GM19025 (cell line): ENCODE results near the gene RIPOR3.

ENCODE experiments used
- ATAC-seq: cut with Tn5 transposase; IDR thresholded peaks from one replicate; pipeline ENCODE4 v1.9.1; 2021; ENCODE audit warnings: mild to moderate bottlenecking, low read depth, moderate library complexity; ENCODE audit not compliant: unreplicated experiment

The RIPOR3 gene

DNA sequence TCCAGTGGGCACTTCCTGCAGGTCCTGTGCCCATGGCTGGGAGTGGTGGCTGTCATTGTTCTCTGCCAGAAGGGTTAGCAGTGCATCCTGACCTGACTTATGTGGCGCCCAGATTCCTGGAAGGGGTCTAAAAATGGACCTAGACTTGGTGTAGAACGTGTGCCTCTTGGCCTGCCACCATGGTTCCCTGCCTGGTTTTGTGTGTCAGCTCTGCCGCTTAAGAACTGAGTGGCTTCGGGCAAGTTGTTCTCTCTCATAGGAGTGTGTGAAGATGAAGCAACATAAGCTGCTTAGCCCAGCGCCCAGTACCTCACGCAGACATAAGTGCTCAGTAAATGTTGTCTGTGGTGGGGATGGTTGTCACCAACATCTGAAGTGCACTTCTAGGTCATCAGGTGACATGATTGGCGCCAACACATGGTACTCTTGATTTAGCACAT lies 129.1 kb downstream of the RIPOR3 start:
- no peak for ATAC-seq

DNA sequence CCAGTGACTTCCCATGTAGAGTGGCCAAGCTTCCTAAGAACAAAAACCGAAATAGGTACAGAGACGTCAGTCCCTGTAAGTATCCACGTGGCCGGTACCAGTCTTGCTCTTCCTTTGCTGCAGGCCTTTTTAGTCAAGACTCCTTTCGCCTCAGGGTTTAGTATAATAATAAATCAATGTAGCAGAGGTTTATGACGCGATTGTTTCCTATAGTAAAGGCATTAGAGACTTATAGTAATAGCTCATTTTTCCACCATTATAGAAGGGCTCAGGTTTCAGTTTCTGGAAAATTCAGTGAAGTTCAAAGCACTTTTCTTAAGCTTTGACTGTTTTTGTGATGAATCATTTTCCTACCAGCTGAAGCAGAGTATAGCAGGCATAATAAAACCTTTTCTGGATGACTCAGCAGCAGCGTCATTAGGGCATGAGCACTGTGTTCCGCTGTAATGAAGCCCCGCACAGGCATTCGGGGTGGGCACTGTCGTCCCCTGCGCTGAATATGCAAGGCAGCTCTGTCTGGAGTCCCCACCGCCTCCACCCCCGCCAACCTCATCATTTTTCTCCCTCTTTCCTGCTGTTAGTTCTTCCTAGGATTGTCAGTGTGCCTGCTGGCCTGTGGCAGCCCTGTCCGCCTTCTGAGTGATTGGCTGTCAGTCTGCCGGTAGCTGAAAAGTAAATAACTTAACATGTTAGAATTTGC lies 129.8 kb downstream of the RIPOR3 start:
- ATAC-seq = peak; percentile 61

DNA sequence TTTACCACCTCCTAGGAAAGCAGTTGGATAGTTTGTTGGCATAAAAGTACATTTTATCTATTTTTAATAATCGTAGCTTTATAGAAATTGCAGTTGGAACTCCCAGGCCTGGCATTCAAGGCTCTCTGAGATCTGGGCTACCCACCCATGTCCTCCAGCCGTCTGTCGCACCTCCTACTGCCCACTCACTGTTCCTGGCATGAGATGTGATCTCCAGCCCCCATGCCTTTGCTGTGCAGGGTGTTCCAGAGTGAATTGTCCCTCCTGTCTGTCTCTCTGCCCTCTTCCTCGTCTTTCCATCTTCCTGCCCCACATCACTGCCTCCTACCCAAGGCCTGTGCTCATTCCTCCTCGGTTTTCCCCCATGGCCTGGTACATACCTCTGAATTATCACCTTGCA lies 130.5 kb downstream of the RIPOR3 start:
- no peak for ATAC-seq

DNA sequence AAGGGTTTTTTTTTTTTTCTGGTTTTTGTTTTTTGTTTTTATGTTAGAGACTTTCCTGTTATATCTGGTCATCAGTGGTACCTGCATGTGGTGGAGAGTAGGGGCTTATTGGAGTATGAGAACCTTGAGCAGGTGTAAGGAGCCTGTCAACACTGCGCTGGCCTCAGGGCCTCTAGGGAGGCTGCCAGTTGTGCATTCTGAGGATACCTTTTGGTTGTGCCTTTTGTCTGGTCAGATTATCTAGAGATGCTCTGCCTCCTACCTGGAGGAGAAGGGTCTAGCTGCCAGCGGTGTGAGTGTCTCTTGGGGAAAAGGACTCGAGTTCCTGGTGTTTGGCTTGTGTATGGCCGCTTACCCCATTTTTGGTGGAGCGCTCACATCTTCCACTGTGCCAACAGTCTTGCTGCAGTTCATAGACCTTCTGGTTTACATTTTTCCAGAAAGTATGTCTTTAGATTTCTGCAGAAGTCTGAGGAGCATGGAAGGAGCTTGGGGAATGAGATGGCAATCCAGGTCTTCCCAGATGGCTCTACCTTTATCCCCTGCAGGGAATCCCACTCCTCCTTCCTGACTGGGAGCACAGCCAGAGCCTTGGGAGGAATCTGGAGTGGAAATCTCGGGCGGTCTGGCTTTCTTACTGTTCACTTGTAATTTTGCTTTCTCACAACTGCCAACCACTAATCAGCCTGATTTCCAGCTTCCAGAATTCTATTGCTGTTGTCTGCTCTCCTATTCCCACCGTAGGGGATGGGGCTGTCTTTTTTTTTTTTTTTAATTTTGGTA lies 131.3 kb downstream of the RIPOR3 start:
- no peak for ATAC-seq

DNA sequence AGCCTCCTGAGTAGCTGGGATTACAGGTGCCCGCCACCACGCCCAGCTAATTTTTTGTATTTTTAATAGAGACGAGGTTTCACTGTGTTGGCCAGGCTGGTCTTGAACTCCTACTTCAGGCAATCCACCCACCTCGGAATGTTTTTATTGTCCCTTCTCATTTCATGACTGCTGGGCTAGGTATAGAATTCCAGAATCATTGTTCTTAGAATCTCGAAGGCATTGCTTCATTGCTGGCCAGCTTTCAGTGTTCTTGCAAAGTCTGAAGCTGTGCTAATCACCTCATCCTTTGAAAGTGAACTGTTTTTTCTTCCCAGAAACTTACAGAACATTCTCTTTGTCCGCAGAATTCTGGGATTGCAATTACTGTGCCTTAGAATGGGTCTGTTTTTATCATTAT lies 132.2 kb downstream of the RIPOR3 start:
- ATAC-seq = no peak

DNA sequence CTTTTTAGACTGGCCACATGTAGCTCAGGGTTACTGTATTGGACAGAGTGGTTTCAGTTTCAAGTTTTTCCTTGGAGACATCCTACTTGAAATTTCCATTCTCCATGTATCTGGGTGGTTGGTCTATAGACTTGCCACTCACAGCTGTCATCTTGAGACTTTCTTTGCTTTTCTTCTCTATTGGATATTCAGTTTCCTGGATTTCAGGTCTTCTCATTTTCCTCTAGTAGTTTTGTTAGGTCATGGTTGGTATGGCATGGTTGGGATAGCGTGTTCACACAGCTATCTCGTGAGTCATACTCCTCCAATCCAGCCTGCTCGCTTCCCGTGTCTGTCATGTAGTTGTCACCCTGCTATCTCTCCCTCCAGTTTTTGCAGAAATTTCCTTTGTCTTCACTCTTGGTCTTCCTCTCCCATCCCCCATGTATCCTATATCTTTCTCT lies 132.8 kb downstream of the RIPOR3 start:
- no peak for ATAC-seq

DNA sequence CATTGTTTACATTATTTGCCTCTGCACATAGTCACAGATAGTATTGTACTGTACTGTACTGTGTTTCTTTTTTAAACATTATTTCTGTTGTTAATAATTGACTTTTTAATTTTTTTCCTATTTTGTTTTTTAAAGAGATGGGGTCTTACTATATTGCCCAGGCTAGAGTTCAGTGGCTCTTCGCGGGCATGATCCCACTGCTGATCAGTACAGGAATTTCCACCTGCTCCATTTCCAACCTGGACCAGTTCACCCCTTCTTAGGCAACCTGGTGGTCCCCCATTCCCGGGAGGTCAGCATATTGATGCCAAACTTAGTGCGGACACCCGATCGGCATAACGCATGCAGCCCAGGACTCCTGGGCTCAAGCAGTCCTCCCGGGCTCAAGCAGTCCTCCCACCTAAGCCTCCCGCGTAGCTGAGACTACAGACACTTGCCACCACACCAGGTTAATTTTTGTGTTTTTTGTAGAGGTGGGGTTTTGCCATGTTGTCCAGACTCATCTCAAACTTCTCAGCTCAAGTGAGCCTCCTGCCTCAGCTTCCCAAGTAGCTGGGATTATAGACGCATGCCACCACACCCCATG lies 133.7 kb downstream of the RIPOR3 start:
- no peak for ATAC-seq

DNA sequence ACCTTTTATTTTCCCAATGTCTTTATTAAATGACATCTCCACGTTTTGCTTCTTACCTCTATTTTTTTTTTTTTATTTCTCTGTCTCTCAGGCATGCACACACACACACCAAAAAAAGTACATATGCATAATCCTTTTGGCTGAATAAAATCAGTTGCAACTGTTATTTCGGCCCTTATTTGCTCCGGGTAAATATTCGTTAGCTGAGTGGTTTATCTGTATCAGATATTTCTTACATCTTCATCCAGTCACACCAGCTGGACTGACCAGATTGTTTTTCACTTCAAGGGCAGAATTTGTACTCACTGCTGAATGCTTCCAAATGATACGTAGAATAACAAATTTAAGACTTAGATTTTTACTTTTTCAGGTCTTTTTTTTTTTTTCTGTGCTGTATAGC lies 135.7 kb downstream of the RIPOR3 start:
- no peak for ATAC-seq

DNA sequence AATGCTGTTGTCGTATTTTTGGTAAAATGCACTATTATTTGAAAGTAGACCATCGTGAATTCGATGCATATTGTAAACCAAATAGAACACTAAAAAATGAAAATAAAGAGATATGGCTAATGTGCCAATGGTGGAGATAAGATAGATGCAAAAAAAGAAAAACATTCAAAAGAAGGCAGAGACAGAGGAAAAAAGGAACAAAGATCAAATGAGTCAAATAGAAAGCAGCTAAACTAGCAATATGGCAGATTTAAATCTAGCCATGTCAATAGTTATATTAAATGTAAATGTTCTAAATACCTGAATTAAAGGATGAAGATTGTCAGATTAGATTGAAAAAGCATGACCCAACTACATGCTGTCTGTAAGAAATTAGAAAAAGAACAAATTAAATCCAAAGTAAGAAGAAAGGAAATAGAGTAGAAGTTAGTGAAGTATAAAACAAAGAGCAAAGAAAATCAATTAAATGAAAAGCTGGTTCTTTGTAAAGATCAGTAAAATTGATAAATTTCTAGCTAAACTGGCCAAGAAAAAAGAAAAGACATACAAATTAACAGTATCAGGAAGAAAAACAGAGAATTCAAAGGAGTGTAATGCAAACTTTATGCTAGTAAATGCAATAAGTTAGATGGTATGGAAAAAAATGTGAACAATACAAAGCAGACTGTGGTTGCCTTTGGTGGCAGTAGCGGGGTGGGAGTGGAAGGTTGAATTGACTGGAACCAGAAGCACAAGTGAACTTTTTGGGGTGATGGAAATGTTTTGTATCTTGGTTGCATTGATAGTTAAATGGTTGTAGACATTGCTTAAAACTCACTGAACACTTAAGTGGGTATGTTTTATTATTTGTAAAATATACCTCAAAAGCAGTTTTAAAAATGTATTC lies 136.4 kb downstream of the RIPOR3 start:
- ATAC-seq = no peak

DNA sequence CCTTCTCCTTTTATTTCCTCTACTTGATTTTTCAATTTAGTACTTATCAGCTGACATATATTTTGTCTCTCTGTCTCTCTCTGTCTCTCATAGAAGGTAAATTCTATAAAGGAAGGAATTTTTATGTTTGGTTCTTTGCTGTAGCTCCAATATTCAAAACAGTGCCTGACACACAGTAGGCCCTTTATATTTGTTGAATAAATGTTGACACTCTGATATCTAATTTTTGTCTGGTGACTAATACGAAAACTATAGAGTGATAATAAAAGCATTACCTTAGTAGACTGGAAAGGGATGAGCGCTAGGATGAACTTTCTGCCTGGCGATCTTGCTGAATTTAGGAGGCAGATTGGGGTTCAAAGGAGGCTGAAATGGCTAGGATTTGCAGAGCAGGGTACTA lies 138.4 kb downstream of the RIPOR3 start:
- ATAC-seq = no peak

DNA sequence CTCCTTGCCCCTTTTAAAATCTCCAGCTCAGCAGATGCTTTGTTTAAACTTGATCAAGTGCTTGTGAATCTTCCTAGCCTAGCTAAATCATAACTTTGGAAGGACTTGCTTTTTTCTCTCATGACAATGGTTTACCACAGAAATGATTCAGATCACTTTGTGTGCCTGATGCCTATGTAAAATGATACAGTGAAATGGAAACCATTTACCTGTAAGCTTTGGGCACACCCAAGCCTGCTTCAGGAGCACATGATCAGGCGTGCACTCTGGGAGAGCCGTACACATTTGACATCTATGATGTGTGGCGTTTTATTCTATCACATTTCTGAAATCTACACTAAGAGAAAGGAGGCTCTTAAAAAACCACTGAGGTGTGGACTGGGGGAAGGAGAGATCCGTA lies 140.1 kb downstream of the RIPOR3 start:
- no peak for ATAC-seq

DNA sequence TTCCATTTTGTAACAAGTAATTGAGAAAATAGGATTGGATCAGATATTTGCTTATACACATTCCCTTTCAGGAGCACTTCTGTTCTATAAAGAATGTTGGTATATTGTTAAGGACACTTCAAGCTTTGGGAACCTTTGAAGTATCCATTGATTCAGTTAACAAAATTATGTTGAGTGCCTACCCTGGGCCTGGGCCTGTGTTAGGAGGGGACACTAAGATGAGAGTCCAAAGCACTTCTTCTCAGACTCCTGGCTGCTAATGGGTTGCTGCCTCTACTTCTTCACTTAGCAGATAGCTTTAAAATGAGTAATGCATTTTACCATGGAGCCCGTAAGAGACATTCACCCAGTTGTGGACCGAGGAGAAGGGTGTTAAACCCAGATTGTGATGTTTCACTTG lies 140.8 kb downstream of the RIPOR3 start:
- ATAC-seq = no peak

DNA sequence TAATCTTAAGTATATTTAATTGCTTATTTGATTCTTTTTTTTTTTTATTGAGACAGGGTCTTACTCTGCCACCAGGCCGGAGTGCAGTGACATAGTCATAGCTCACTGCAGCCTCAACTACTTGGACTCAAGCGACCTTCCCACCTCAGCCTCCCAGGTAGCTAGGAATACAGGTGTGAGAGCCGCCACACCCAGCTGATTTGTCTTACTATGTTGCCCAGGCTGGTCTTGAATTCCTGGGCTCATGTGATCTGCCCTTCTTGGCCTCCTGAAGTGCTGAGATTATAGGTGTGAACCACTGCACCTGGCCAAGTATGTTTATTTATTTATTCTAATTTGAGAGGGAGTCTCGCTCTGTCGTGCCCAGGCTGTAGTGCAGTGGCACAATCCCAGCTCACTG lies 142.9 kb downstream of the RIPOR3 start:
- no peak for ATAC-seq

DNA sequence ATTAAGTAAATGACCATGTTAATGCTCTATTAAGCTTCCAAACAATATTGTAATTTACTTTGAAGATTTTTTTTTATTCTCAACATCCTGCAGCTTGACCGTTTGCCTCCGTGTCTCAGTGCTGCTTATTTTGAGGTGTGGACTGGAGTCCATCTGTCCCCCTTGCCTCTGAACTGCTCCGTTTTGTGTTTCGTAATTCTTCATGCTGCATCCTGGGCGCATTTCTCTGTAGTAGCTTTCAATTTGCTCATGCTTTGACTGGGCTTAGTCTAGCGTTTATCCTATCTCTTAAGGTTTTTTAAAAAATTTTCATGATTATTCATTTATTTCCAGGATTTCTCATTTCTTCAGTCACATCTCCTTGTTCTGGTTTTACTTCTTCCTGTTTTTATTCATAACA lies 143.4 kb downstream of the RIPOR3 start:
- no peak for ATAC-seq

DNA sequence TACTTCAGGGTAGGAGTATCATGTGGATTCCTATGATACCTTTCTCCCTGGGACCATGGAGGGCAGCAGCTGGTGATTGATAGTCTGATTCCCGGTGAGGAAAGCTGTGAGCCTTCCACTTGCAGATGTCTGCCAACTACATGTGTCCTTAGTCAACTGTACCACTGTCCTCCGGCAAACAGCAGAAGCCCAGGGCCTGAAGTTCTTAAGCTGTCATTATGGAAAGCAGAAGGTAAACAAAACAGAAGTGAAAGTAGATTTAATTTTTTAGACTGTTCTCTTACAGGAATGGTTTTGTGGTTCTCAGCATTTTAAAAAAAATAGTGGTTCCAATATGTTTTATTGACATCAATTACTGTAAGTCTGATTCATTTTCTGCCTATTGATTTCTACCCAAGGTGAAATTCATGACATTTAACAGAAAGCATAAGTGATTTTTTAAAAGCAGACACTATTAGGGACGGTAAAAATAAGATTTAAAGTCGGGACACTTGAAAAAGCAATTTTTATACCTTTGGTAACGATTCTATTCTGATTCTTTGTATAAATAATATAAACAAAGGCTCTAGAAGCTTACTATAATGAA lies 144.5 kb downstream of the RIPOR3 start:
- no peak for ATAC-seq

DNA sequence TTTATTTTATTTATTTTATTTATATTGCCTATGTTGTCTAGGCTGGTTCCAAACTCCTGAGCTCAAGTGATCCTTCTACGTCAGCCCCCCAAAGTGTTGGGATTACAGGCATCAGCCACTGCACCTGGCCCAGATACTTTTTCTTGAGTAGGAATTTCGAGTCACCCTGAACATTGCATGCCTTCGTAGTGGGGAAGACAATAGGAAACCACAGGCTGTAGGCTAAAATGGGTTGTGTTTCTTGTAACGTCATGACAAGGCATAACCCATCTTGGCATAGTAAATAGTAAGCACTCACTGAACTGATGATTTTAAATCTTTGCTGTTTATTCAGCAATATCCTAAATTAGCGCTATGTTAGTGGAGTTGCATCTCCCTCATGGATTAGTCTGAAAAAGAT lies 146.2 kb downstream of the RIPOR3 start:
- ATAC-seq = no peak

DNA sequence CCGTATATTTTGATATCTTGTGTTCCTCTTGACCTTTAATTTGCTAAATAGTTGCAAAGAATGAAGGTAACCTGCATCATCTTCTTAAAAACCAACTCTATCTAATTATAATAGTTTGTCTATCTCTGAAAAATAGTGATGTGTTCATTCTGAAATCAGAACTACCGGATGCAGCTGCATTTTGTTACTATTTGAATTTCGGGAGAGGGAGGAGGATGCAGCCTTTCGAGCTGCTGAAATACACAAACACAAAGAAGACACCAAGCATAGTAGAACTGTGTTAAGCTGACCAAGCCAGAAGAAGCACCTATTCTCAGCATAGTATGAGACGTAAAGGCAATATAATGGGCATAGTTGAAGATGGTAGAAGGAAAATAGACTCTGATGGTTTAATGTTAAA lies 148.0 kb downstream of the RIPOR3 start:
- ATAC-seq = no peak

DNA sequence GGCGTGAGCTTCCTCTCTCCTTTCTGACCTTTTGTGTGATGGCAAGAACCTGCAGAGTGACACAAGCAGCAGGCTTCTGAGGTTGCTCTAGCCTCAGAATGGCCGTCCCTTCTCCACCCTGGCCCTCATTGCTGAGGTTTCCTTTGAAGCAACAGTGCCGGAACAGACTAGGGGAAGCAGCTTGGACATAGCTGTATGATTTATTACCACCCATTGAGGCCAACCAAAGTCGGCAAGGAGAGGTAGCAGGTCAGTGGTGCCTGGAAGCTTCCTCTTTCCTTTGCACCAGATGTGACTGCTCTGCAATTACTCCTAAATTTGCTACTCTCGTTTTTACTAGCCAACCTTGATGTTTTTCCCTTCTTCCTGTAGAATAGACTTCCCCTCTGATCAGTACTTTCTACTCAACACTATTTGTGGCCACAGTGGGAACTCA lies 149.7 kb downstream of the RIPOR3 start:
- no peak for ATAC-seq

DNA sequence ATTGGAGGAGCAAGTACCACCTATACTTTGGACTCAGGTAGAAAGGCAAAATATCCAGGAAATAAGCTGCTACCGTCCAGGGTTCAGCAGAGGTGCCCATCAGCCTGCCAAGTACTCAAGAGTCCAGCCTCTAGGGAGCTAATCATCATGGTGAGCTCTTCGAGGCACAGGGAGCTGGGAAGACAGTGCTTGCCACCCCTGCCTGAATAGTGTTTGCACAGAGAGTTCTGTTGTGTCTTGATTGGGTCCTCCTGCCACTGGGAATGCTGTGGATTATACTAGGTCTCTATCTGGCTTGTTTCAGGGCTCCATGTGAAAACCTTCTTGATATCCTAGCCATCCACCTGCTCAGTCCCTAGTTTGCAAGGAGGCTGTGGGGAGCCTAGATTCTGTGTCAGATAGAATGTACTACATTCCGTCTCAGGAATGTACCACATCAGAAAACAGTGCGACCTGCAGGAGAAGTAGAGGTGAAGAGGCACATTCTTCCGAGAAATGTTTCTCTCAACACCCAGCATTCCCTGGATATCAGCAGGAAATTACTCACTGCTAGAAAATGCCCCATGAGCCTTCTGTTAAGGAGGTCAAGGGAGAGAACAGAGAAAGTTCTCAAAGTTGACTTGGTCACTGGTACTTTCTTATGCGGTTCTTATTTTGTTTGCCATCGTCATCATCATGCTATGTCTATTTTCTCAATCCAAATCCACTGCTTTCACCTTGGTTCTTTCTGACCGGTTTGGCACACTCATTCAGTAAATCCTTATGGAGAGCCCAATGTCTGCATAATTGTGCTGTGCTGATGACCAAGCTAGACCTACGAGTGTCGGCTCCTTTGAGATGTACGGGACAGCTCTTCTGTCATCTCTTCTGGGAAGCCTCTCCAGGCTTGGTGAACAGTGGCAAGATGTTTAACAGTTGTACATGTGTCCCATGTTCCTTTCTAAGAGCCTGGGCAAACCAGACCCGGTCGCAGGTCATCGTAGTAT lies 150.4 kb downstream of the RIPOR3 start:
- no peak for ATAC-seq
